Transverse colon (tissue), 4 donors: ENCODE measurements around the gene FAM110D. TPM values are rescaled to one million over a fixed set of nuclear protein-coding genes. Genes with fewer than 3 reads are reported as not detected.

Experiments
- DNase-seq: peaks from one replicate; pipeline ENCODE4 v3.0.0-alpha.2; 2019
- H3K27ac ChIP-seq, 4 donors: fragments of 200-600 bp; sonication (generic); 2 replicates each; pipeline ENCODE4 v1.5.1; 2016 to 2018; ENCODE audit warnings: inconsistent platforms in 4 of 4
- H3K27me3 ChIP-seq: fragments of 200-600 bp; sonication (generic); 2 replicates; pipeline ENCODE4 v1.5.1; 2017; ENCODE audit warnings: inconsistent platforms
- H3K36me3 ChIP-seq, 4 donors: fragments of 200-600 bp; sonication (generic); 2 replicates each; pipeline ENCODE4 v1.5.1; 2017 to 2019; ENCODE audit warnings: inconsistent platforms in 4 of 4
- H3K4me1 ChIP-seq, 4 donors: fragments of 200-600 bp; sonication (generic); 2 replicates each; pipeline ENCODE4 v1.5.1; 2017 to 2020; ENCODE audit warnings: inconsistent platforms in 4 of 4
- H3K4me3 ChIP-seq, 4 donors: fragments of 200-600 bp; sonication (generic); 1 replicate in 1 of 4; 2 replicates in 3 of 4; pipeline versions ENCODE4 v1.5.1 to v1.6.1; 2017 to 2019; ENCODE audit warnings: inconsistent platforms in 4 of 4
- H3K9me3 ChIP-seq, 2 donors: fragments of 200-600 bp; sonication (generic); 2 replicates each; pipeline ENCODE4 v1.5.1; 2017 to 2019; ENCODE audit warnings: inconsistent platforms in 2 of 2
- EP300 ChIP-seq: sonication (generic); formaldehyde crosslinking; IDR thresholded peaks from one replicate; pipeline ENCODE4 v1.6.1; 2017; ENCODE audit warnings: antibody characterized with exemption, low read depth
- POLR2A ChIP-seq: fragments of 450-650 bp; IDR thresholded peaks from one replicate; pipeline ENCODE4 v1.6.1; 2016; ENCODE audit warnings: antibody characterized with exemption, mild to moderate bottlenecking, moderate library complexity
- POLR2AphosphoS5 ChIP-seq, 3 donors: sonication (generic); formaldehyde crosslinking; IDR thresholded peaks; one replicate each; pipeline ENCODE4 v1.6.1; 2016; ENCODE audit warnings: antibody characterized with exemption in 3 of 3
- WGBS, 2 donors: methylation state at CpG; one replicate each; pipeline ENCODE4 v1.1.5; 2018; ENCODE audit warnings: low coverage in 1 of 2; 5-methylcytosine and 5-hydroxymethylcytosine counted together
- in situ Hi-C, 4 donors: fragments of 200-750 bp; cut with MboI; loops; one replicate each; pipeline versions ENCODE4 v1.15.0 to v1.15.1; 2017; ENCODE audit warnings: low sequenced_read_pairs in 3 of 4, low pct_ligation_motif_present in 1 of 4, low pct_unique_long_range_greater_than_20kb in 1 of 4
- intact Hi-C: fragments of 100-400 bp; cut with DNase I; formaldehyde crosslinking; loops from one replicate; pipeline ENCODE4 v1.15.1; 2023; ENCODE audit warnings: low total_unique reads
- total RNA-seq, 4 donors: library from RNA; depleted of rRNA; stranded (reverse); fragments of >200 nt; gene quantifications; one replicate each; pipeline ENCODE4 v1.1.0, GENCODE V29; 2016
- TF ChIP-seq, protein P1 (sequence below), 5 experiments: fragments of 200-600 bp in 3 of 5; fragments of 450-650 bp in 2 of 5; sonication (generic) in 3 of 5; IDR thresholded peaks; 1 replicate in 2 of 5; 2 replicates in 3 of 5; pipeline ENCODE4 v1.5.1; 2016 to 2017; ENCODE audit warnings: antibody characterized with exemption in 5 of 5, inconsistent platforms in 3 of 5, mild to moderate bottlenecking in 2 of 5, moderate library complexity in 1 of 5

The FAM110D gene
- total RNA-seq, 4 donors from 2014 or later, result 0.82 to 9.4 (median 2.9) TPM

GRCh38 chr1:26138974-26139558 is 19.8 kb upstream of the FAM110D start:
- no peaks in the 10 kb centered on the region for H3K27me3 ChIP-seq
- H3K36me3 ChIP-seq, result no peaks in the 10 kb centered on the region
- no peaks in the 10 kb centered on the region for H3K4me1 ChIP-seq
- intact Hi-C loops, result no loop called here
- H3K27ac ChIP-seq, result no peak overlapping the region
- H3K9me3 ChIP-seq, result no peaks in the 10 kb centered on the region
- no peak overlapping the region for H3K4me3 ChIP-seq
- DNase-seq, result no peak
- 65 to 74% methylated on average over 3 of the region's 3 CpGs for WGBS, 2 donors
- TF ChIP-seq, protein P1, sequence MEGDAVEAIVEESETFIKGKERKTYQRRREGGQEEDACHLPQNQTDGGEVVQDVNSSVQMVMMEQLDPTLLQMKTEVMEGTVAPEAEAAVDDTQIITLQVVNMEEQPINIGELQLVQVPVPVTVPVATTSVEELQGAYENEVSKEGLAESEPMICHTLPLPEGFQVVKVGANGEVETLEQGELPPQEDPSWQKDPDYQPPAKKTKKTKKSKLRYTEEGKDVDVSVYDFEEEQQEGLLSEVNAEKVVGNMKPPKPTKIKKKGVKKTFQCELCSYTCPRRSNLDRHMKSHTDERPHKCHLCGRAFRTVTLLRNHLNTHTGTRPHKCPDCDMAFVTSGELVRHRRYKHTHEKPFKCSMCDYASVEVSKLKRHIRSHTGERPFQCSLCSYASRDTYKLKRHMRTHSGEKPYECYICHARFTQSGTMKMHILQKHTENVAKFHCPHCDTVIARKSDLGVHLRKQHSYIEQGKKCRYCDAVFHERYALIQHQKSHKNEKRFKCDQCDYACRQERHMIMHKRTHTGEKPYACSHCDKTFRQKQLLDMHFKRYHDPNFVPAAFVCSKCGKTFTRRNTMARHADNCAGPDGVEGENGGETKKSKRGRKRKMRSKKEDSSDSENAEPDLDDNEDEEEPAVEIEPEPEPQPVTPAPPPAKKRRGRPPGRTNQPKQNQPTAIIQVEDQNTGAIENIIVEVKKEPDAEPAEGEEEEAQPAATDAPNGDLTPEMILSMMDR (IDR thresholded peaks at IDR 0.05), result no peak
- TF ChIP-seq POLR2A, result no peak
- no peak for TF ChIP-seq EP300
- TF ChIP-seq POLR2AphosphoS5 (IDR thresholded peaks at IDR 0.05), result no peak
- in situ Hi-C loops, result loop anchor here in 1 of 4 donors (25.0 kb wide), 1 partner anchor 102 kb away; the partner anchor contains the start of gene SLC30A2

GRCh38 chr1:26142159-26142558 is 16.7 kb upstream of the FAM110D start:
- WGBS, 2 donors, result 88 to 89% methylated on average over 3 to 8 of the region's 8 CpGs
- intact Hi-C loops, result loop anchor here (10.0 kb wide), 1 partner anchor 107 kb away; no protein-coding TSS in a partner anchor

DNA sequence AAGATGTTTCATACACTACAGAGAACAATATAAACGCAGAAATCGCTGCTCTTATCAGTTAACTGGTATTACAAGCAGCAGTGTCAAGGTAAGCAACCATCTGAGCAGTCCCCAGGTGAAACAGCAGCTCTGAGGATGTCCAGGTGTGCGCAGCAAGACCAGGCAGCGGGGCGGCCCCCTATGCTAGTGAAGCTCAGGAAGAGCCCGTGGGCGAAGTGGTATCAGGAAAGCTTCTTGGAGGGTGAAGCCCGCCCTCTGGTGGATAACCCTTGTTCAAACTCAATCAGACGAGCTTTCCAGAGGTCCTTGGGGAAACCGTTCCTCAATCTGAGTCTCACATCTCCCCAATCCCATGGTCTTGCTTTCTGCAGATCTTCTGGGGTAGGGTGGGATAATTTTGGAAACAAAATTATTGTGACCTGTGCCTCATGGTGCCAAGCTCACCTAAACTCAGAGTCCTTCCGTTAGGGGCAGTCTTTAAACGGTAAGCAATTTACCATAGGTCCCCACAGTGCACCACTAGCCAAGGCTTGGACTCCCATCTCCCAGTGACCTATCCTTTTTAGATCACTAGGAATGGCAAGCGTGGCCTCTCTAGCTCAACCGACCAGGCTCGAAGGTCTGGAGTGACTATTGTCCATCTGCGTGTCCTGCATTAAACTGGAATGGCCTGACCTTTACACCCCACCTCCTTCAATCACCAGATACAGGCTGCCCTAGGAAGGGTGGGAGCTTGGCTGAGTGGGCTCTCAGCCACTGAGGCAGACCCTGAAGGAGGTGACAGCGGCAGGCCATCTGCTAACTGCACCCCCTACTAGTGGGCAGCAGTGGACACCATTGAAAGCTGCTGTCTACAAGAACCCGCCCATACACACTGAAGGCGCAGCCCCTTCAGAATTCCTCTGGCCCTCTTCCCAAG is 13.6 kb upstream of the FAM110D start:
- no peak overlapping the region for H3K4me3 ChIP-seq
- no peaks in the 10 kb centered on the region for H3K27me3 ChIP-seq
- intact Hi-C loops, result loop anchor here (1.0 to 10.0 kb wide), 2 partner anchors 40 to 110 kb away; no protein-coding TSS in a partner anchor
- DNase-seq, result peak; percentile 87
- H3K27ac ChIP-seq, result no peak overlapping the region
- WGBS, 2 donors, result 27 to 40% methylated on average over 2 to 18 of the region's 19 CpGs
- no peaks in the 10 kb centered on the region for H3K4me1 ChIP-seq
- TF ChIP-seq, protein P1 (IDR thresholded peaks at IDR 0.05), result peak; percentile 77 to 87 (median 79)
- TF ChIP-seq POLR2AphosphoS5 (IDR thresholded peaks at IDR 0.05) (no peak), POLR2A (no peak)
- no peaks in the 10 kb centered on the region for H3K9me3 ChIP-seq
- no peaks in the 10 kb centered on the region for H3K36me3 ChIP-seq
- in situ Hi-C loops, result loop anchor here (5.0 to 25.0 kb wide), 4 partner anchors 38 to 108 kb away; partner anchors contain the start of gene SLC30A2 (in 2 of the 4)

More at GRCh38 chr1:26142159-26142558, 16.7 kb upstream of the FAM110D start:
- TF ChIP-seq EP300, result no peak
- TF ChIP-seq POLR2A, result no peak
- TF ChIP-seq POLR2AphosphoS5 (IDR thresholded peaks at IDR 0.05), result no peak
- TF ChIP-seq, protein P1 (IDR thresholded peaks at IDR 0.05), result no peak
- DNase-seq, result no peak
- H3K36me3 ChIP-seq, result no peaks in the 10 kb centered on the region
- no peak overlapping the region for H3K4me3 ChIP-seq
- H3K4me1 ChIP-seq, result no peaks in the 10 kb centered on the region
- no peak overlapping the region for H3K27ac ChIP-seq
- no peaks in the 10 kb centered on the region for H3K27me3 ChIP-seq
- in situ Hi-C loops, result loop anchor here in 2 of 4 donors (5.0 to 25.0 kb wide), 3 partner anchors 35 to 105 kb away; partner anchors contain the start of gene SLC30A2 (in 2 of the 2)
- H3K9me3 ChIP-seq, result no peaks in the 10 kb centered on the region

DNA sequence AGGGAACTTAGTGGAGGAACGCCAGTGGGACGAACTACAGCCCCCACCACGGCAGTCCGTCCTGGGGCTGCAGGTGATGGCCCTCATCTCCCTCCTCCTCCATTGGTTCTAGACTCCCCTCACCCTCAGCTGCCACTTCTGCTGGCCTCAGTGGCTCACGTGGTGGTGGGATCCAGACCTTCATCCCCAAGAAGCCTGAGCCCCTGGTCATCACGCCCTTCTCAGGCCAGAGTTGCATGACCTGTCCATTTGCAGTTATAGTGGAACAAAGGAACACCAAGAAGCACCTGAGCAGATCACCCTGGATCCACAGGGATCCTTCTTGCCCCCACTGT is 13.0 kb upstream of the FAM110D start:
- intact Hi-C loops (loop anchor here (1.0 to 10.0 kb wide), 2 partner anchors 41 to 111 kb away; no protein-coding TSS in a partner anchor), in situ Hi-C loops (loop anchor here (5.0 to 25.0 kb wide), 4 partner anchors 39 to 109 kb away; partner anchors contain the start of gene SLC30A2 (in 2 of the 4))
- no peak overlapping the region for H3K4me3 ChIP-seq
- no peaks in the 10 kb centered on the region for H3K27me3 ChIP-seq
- 30 to 53% methylated on average over 4 to 6 of the region's 6 CpGs for WGBS, 2 donors
- no peaks in the 10 kb centered on the region for H3K9me3 ChIP-seq
- no peaks in the 10 kb centered on the region for H3K4me1 ChIP-seq
- H3K27ac ChIP-seq, result no peak overlapping the region
- no peak for DNase-seq
- TF ChIP-seq POLR2AphosphoS5 (IDR thresholded peaks at IDR 0.05) (no peak), EP300 (no peak), POLR2A (no peak)
- TF ChIP-seq, protein P1 (IDR thresholded peaks at IDR 0.05), result no peak
- no peaks in the 10 kb centered on the region for H3K36me3 ChIP-seq
